Ramos (cell line): ENCODE results near the gene ANO9.
"Not testable (repeated sequence)": the region's sequence is repeated elsewhere in the genome, so short reads cannot be mapped to it uniquely, and the experiment has no call there.

Source experiments
- in situ Hi-C: fragments of 300-500 bp; cut with MboI; formaldehyde crosslinking; loops from one replicate; pipeline ENCODE4 v1.14.3; 2022; ENCODE audit warnings: low sequenced_read_pairs; ENCODE audit not compliant: unreplicated experiment

ANO9 gene

DNA sequence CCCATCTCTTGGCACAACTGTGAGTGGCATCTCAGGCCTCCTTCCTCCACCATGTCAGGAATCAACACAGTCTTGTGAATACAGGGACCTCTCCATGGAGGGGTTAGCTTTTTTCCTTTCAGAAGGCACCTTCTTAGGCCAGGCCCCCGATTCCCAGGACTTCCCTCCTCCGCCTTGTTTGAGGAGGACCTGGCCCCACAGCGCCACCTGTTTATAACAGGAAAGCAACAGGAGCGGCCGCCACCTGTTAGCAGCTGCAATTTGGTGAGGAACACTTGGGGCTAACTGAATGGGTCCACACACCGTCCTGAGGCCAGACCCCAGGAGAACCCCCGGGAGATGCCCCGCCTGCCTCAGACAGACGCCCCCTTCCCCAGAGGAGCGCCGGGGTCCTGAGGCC lies 51.6 kb downstream of the ANO9 start:
- in situ Hi-C loops, result no loop called here

DNA sequence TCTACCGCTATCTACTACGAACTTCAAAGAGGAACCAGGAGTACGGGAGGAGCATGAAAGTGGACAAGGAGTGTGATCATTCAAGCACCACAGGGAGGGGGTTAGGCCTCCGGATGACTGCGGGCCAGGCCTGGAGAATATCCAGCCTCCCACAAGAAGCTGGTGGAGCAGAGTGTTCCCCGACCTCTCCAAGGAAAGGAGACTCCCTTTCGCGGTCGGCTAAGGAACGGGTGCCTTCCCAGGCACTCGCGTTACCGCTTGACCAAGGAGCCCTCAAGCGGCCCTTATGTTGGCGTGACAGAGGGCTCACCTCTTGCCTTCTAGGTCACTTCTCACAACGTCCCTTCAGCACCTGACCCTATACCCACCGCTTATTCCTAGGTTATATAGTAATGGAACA lies 52.4 kb downstream of the ANO9 start:
- in situ Hi-C loops, result not testable (repeated sequence)

DNA sequence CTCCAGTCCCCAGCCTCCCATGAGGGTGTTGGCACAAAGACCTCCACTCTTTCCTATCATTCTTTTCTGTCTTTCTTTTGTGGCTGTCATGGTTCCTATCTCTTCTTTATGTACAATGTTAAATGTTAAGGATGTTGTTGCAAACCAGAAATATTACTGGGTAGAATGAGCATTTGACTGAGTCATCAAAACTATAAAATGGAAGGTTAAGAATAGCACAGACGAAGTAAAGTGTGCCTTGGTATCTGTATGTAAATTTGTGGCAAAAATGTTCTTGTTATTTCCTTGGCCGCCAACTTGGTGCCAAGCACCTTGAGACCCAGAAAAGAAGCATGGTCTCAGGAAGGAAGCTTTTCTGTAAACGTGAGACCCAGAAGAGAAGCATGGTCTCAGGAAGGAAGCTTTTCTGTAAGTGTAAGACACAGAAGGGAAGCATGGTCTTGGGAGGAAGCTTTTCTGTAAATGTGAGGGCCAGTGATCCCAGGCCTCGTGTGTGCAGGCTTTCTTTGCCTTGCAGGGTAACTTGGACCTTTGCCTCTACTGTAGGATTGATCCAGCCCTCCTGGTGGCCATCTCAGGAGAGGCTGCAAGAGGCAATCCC lies 54.5 kb downstream of the ANO9 start:
- in situ Hi-C loops, result no loop called here

DNA sequence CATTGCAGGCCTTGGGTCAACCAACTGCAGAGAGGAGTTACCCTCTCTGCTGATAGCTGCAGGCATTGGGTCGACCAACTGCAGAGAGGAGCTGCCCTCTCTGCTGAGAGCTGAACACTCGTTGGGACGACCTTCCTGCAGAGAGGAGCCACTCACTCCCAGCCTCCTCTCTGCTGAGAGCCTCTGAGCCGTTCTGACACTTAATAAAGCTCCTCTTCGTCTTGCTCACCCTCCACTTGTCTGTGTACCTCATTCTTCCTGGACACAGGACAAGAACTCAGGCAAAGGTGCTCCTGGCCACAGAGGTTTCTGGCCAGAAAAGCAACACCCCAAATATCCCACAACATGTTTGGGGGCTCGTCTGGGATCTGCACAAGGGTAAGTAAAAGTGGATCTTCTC lies 55.3 kb downstream of the ANO9 start:
- in situ Hi-C loops, result no loop called here

DNA sequence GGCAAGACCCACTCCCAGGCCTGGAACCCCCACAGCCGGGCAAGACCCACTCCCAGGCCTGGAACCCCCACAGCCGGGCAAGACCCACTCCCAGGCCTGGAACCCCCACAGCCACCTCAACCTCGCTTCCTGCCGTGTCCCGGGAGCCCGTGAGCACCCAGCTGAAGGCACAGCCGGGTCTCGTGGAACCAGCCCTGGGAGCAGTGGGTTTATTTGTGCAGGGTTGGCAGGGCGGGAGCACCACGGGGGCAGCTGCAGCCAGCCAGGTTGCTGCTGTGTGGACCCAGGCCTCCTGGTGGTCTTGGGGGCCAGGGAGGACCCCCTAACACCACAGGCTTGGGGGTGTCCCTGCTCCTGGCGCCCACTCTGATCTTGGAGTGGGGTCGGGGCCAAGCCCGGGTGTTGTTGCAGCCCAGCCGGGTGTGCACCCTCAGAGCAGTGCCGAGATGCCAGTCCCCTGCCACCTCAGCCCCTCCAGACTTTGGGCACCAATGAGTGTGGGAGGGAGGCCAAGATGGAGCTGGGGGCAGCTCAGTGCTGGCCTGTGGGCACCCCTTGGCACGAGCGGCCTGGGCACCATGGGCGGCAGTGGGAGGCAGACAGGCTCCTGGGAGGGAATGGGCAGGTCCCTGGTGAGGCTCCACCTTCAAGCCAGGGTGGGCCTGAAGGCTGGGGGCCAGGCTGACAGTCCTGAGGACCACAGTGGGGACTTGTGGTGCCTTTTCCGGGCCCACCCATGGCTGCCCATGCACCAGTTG lies 56.0 kb downstream of the ANO9 start:
- in situ Hi-C loops, result no loop called here

DNA sequence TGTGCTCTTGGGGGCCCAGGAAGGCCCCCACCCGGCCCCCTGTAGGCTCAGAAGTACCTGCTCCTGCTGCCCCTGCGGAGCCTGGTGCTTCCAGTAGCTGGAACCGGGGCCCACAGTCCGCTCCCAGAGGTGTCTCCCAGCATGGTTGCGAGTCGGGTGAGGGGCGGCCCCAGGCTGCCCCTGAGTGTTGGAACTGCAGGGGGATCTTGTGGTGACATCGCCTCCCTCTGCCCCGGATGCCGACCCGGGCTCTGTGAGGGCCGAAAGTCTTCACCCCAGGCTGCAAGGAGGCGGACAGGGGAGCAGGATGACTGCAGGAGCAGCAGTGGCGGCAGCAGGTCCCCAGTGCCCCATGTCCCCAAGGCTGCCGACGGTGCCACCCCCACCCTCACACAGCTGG lies 57.3 kb downstream of the ANO9 start:
- in situ Hi-C loops, result no loop called here

DNA sequence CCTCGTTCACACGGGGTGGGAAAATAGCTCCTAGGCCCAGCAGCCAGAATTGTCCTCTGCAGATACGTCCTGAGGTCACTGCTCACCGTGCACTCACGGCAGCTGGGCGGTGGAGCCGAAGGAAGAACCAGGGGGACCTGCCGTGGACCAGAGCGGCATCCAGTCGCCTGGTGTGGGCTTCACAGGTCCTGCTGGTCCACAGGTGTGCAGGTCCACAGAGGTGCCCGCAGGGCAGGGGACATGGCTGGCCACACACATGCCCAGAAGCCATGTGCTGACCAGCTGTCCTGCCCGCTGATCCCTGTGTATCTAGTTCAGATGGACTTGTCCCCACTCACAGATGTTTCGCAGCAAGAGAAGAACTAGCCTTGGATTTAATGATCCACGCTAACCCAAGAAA lies 58.4 kb downstream of the ANO9 start:
- in situ Hi-C loops, result no loop called here

DNA sequence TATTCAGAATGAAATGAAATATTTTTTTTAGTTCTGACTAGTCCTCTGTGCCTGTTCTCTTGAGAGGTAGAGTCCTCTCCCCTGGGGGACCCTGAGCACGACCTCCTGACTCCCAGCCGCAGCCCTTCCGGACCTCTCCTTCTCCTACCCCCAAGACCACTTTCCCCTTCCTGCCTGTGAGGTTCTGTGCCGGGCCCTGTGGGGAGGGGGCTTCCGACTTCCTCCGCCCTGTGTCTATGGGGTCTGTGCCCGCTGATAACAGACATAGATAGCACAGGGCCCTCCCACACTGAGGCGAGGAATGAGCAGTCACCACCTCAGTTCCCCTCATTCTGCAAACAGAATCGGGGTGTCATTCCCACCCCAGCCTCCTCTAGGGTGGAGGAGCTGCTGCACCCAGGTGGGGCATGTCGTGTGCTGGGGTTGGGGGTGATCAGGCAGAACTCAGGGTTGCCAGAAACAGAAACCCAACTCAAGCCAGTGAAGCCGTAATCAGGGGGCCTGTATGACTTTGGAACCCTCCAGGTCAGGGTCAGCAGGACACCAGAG lies 59.7 kb downstream of the ANO9 start:
- in situ Hi-C loops, result no loop called here

DNA sequence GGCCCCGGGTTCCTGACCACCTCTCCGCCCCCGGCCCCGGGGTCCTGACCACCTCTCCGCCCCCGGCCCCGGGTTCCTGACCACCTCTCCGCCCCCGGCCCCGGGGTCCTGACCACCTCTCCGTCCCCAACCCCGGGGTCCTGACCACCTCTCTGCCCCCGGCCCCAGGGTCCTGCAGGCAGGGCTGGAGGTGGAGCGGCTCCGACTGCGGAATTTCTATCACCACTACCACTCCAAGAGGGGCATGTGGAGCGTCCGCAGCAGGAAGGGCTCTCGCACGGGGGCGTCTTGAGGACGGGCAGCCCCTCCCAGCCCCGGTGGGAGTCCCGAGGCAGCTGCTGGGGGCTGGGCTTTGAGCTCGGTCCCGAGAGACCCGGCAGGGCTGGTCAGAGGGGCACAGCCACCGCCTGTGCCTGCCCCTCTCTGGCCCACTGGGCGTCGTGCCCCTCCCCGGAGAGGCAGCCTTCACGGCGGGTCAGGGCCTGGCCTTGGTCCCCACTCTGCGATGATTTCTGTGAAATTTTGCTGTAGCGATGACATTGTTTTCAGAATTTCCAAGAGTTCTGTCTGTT lies 60.2 kb downstream of the ANO9 start:
- in situ Hi-C loops, result no loop called here

DNA sequence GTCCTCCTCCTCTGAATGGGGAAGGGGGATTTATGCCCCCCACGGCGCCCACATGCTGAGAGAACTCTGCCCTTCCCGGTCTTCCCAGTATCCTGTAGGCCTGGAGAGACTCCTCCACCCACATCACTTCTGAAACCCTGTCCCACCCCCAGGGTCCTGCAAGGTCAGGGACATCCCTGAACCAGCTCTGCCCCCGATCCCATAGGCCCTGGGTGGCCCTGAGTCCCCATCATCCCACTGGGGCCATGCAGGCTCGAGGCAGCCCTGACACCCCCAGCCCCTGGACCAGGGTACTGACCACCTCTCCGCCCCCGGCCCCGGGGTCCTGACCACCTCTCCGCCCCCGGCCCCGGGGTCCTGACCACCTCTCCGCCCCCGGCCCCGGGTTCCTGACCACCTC lies 60.8 kb downstream of the ANO9 start:
- in situ Hi-C loops, result no loop called here

DNA sequence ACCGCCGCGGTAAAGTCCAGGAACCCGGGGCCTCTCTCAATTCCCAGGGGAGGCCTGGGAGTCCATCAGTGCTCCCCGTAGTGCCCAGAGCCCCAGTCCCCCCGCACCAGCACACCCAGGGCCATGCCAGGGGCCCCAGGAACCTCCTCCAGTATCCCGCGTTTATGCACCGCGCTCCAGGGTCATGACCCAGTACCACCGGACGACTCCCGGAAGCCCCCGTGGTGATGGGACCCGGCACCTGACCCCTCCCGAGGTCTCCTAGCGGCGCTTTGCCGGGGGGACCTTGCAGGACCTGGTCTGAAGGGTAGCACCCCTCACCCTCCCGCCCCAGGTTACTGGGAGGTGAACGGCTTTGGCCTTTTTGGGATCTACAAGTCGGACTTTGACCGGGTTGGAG lies 61.3 kb downstream of the ANO9 start:
- in situ Hi-C loops, result no loop called here

DNA sequence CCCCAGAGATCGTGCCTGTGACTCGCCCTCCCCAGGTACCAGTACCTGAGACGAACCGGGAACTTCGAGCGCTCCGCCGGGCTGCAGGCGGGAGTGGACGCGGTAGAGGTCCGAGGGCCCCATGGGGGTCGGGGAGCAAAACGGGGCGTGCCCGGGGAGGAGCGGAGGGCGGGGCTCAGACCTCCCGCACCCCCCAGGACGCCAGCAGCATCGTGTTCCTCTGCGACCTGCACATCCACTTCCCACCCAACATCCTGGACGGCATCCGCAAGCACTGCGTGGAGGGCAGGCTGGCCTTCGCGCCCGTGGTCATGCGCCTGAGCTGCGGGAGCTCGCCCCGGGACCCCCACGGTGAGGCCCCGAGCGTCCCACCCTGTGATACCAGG lies 61.7 kb downstream of the ANO9 start:
- in situ Hi-C loops, result no loop called here

DNA sequence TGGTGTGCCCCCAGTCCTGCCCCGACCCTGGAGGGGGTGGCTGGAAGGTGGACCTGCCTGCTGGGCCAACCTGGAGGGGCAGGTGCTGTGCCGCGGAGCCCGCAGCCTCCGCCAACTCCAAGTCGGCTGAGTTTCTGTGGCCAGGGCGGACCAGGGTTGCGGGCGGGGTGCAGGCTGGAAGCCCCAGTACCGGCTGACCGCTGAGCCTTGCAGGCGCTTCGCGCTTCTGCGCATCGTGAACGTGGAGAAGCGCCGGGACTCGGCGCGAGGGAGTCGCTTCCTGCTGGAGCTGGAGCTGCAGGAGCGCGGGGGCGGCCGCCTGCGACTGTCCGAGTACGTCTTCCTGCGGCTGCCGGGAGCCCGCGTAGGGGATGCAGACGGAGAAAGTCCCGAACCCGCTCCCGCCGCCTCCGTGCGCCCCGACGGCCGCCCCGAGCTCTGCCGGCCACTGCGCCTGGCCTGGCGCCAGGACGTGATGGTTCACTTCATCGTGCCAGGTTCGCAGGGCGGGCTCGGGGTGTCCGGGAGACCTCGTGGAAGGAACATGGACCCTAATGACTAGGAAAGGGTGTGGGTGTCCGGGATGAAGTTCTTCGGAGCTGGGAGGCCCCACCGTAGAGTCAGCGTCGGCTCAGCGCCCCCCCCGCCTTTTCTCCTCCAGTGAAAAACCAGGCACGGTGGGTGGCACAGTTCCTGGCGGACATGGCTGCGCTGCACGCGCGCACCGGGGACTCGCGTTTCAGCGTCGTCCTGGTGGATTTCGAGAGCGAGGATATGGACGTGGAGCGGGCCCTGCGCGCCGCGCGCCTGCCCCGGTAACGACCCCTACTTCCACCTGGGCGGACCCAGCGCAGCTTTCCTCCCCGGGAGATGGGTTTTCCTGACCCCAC lies 62.4 kb downstream of the ANO9 start:
- in situ Hi-C loops, result no loop called here

DNA sequence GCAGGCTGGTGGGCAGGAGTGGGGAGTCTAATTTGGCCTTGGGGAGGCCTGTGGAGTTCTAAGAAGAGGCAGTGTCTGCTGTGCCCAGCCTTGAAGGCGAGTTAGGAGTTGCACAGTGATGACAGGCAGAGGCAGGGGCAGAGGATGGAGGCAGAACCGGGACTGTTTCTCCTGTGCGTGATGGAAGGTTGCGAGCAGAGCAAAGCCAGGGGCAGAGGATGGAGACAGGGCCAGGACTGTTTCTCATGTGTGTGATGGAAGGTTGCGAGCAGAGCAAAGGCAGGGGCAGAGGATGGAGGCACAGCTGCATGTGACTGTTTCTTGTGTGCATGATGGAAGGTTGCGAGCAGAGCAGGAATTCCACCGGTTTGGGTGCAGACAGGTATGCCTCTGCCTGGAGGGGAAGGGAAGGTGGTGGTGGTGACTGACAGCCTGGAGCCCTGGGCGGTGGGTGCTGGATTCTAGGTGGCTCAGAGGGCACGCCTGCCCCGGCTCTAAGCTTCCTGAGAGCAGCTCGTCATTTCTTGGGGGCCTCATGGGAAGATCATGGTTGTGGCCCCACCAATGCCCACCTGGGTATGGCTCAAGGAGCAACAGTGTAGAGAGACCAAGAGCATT lies 63.8 kb downstream of the ANO9 start:
- in situ Hi-C loops, result no loop called here

DNA sequence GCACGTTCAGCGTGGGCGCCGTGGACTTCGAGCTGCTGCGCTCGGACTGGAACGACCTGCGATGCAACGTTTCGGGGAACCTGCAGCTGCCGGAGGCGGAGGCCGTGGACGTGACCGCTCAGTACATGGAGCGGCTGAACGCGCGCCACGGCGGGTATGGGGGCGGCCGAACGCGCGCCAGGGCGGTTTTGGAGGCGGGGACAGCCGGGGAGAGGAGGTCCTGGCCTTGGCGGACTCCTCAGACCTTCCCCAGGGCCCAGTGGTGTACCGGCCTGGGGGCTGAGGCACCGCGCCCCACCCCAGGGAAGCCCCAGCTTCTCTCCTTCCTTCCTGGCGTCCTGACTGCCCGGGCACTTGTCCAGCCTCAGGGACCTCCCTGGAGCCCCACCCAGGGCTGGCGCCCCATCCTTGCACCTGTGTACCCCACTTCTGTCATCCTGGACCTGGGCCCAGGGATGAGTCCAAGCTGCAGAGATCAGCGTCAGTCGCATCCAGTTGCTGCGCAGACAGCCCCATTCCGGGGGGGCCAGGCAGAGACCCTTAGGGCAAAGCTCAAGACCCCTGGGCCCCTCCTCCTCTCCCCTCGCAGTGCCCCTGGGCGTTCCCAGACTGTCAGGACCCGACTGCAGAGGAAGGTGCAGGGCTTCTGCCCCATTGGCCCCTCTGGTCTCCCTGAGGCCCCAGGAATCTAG lies 64.5 kb downstream of the ANO9 start:
- in situ Hi-C loops, result no loop called here

DNA sequence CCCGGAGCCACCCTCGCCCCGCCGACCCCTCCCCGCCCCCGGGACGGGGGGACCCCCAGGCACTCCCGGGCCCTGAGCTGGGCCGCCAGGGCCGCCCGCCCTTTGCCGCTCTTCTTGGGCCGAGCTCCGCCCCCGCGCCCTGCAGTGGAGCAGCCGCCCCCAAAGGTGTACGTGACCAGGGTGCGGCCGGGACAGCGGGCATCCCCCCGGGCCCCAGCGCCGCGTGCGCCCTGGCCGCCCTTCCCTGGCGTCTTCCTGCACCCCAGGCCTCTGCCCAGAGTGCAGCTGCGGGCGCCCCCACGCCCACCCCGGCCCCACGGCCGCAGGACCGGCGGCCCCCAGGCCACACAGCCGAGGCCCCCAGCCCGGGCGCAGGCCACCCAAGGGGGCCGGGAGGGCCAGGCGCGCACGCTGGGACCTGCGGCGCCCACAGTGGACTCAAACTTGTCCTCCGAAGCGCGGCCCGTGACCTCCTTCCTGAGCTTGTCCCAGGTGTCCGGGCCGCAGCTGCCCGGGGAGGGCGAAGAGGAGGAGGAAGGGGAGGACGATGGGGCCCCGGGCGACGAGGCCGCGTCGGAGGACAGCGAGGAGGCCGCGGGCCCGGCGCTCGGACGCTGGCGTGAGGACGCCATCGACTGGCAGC lies 65.2 kb downstream of the ANO9 start:
- in situ Hi-C loops, result no loop called here

DNA sequence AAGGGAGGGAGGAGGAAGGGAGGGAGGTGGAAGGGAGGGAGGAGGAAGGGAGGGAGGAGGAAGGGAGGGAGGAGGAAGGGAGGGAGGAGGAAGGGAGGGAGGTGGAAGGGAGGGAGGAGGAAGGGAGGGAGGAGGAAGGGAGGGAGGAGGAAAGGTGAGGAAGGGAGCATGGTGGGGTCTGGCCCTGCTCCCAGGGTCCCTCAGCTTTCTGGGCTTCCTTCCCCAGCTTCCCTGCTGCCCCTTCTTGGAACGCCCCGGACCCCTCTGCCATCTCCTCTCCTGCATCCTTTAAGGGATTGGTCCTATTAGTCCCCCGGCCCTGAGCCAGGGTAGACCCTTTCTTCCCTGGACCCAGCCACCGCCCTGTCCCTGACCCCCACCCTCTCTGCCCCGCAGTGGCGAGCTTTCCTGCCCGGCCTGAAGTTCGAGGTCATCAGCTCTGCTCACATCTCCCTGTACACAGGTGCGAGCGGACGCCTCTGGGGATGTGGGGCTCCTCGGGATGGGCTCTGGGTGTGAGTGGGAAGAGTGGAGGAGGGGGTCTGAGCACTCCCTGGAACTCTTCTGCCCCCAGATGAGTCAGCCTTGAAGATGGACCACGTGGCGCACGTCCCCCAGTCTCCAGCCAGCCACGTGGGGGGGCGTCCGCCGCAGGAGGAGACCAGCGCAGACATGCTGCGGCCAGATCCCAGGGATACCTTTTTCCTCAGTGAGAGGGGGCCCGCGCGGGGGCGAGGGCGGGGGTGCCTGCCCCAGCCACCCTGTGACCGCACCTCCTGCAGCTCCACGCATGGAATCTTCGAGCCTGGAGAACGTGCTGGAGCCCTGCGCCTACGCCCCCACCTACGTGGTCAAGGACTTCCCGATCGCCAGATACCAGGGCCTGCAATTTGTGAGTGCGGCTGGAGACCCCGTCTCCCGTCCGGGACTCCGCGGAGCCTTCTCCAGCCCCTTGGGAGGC lies 66.5 kb downstream of the ANO9 start:
- in situ Hi-C loops, result no loop called here
